Lung microvascular endothelial cell (primary cell): Measurements from ENCODE around the gene SALL1. TPM values are rescaled to one million over a fixed set of nuclear protein-coding genes. Genes with fewer than 3 reads are reported as not detected.

Source experiments
- DNase-seq, 2 donors: peaks; one replicate each; pipeline versions ENCODE4 v3.0.0 to v3.0.0-alpha.2; 2010; ENCODE audit warnings: low read depth in 2 of 2
- total RNA-seq: library from RNA; depleted of rRNA; stranded (reverse); fragments of >200 nt; gene quantifications from 2 replicates; pipeline ENCODE4 v1.2.1, GENCODE V29; 2014

Gene SALL1
- total RNA-seq, 1 donor from 2014 or later, result not detected

DNA sequence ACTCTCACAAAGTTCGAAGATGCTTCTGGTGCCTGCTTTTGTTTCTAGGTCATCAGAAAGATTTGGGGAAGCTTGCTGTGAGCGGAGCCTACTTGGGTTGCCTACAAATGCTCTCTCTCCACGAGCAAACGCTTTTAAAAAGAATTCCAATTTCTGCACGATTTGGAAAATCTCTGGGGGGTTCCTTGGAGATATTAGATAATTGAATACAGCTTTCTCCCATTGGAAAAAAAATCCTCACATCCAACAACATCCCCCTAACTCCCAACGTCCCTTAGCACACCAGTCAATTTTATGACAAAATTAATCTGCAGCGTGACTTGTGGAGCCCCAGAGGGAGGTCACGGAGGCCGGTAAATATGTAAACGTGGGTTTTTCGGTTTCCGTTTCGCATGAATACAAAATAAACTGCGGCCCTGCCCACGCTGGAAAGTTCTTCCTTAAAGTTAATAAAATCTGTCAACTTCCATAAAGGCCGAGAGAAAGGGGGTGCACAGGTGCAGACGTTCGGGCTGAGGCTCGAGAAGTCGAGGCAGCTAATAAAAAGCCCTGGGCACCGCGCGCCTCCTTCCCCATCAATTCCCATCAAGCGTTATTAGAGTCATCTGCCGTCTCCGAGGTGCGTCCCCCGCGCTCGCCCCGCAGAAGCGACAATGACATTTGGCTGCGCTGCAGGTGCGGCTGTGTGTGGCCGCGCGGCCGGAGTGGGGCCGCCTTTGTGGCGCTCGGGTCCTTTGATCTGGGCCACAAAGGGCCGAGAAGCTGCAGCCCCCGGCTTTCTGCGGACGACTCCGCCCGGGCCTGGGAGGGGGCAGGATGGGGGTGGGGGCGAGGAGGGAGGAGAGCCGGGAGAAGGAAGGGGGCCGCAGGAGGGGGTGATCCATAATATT is 37.6 kb downstream of the SALL1 start:
- DNase-seq, result no peak

DNA sequence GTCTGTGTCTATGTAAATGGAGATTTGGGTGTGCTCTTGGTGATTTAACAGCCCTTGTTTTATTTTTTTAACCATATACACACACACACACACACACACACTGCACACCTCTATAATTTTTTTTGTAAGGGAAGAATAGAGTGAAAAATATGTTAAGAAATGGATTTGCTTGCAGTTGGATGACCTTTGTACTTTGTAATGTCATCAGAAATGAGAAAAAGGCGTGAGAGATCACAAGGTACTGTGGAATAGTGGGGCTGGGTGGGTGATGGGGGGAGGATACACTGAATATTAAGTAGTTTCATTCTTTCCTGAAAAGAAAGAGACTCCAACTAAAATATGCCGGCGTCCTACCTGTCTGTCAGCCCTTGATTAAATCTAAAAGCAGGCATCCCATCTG is 38.7 kb downstream of the SALL1 start:
- no peak for DNase-seq

GRCh38 chr16:51111759-51112158 is 39.3 kb downstream of the SALL1 start:
- no peak for DNase-seq

GRCh38 chr16:51110700-51111157 is 40.3 kb downstream of the SALL1 start:
- no peak for DNase-seq

DNA sequence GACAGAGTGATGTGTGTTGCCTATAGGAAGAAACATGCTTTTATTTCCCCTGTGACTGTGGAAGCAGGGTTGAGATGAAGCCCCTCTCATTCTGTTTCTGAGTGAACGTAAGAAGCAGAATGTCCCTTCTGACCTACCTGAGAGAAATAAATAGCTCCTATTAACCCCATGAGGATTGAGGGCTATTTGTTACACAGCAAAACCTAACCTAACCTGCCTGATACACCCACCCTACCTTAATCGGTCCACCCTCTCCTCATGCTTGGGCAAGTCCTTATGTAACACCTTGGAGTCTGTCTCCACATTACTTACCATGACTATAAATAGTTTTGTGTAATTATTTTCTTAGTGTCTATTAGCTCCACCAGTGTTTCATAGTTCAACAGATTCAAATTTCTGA is 41.9 kb downstream of the SALL1 start:
- DNase-seq, result no peak

DNA sequence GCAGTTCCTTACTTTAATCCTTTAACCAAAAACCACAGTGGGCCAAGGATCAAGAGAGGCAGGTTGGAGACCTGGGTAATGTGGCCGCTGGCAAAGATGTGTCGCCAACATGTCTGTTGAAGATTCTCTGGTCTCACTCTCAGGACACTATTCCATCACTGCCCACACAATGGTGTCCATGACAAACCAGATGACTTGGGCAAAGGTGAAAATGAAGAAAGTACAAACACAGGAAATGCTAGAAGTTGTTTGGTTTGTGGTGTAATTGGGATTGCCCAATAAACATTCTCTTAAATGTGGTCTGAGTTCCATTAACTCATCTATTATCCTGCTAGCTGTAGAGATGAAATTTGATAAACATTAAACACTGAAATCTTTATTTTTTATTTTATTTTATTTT is 43.3 kb downstream of the SALL1 start:
- DNase-seq, result no peak

DNA sequence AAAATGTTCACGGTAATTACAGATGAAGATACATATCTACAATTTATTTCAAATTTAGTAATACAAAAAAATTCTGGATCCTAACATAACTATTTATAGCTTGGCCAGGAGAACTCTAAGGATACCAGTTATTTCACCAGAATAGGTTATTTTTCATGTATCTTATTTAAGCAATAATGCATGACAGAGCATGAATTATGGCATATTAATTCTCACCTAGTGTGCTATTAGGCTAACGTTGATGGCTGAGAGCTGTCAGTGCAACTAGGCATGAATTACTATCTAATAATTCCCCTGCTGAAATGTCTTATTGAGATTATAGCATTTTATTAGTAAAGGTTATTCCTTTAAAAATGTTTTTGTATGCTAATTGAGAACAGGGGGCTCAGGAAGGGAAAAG is 44.5 kb downstream of the SALL1 start:
- no peak for DNase-seq

- DNase-seq, result no peak
These were observed 47.5 kb downstream of the SALL1 start for GRCh38 chr16:51103590-51103989.

- DNase-seq, result no peak
These were observed 53.3 kb downstream of the SALL1 start for GRCh38 chr16:51097729-51098128.

- no peak for DNase-seq
These were observed 55.0 kb downstream of the SALL1 start for GRCh38 chr16:51095890-51096626.

GRCh38 chr16:51095084-51095881 is 55.8 kb downstream of the SALL1 start:
- no peak for DNase-seq

DNA sequence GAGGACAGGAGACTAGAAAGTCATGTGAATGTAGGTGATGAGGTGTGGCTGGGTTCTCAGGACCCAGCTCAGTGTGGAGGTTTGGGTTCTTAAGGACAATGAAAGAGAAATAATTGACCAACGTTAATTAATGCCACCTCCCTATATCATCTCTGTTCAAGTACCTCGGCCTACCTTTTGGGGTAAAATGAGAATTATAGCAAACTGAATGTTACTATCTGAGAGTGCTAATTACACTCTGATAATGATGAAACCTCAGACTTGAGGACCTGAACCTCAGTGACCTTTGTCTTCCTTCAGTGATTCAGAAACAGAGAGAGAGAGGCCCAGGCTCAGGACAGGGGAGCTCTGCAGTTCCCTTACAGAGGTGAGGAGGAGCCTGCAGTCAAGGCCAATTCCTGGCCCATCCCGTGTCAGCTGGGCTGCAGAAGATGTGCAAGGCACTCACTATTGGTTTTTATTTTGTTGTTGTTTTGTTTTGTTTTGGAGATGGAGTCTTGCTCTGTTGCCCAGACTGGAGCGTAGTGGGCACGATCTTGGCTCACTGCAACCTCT is 57.3 kb downstream of the SALL1 start:
- no peak for DNase-seq
